Naive B cell (primary cell): ENCODE measurements around the gene ELF3. TPM values are rescaled to one million over a fixed set of nuclear protein-coding genes. Genes with fewer than 3 reads are reported as not detected.
A peak's percentile ranks its signal among the peaks of the same experiment; 100 is the strongest.
"Not testable (repeated sequence)": the region's sequence is repeated elsewhere in the genome, so short reads cannot be mapped to it uniquely, and the experiment has no call there.

Source experiments
- ATAC-seq, 2 donors: fragments of 150-1000 bp; cut with Tn5 transposase; 2 replicates each; pipeline ENCODE4 v1.10.0; 2021; ENCODE audit warnings: low read depth in 2 of 2, mild to moderate bottlenecking in 2 of 2, moderate library complexity in 2 of 2
- DNase-seq: peaks from one replicate; pipeline ENCODE4 v3.0.0; 2022
- H3K27ac Mint-ChIP-seq, 6 donors: one replicate each; pipeline ENCODE4 v1.8.0; 2020 to 2022; ENCODE audit warnings: mild to moderate bottlenecking in 6 of 6, mixed read lengths in 6 of 6, moderate library complexity in 5 of 6, inconsistent platforms in 2 of 6
- H3K27me3 Mint-ChIP-seq, 3 donors: one replicate each; pipeline ENCODE4 v1.8.0; 2021 to 2022; ENCODE audit warnings: mixed read lengths in 3 of 3, mild to moderate bottlenecking in 1 of 3
- H3K36me3 Mint-ChIP-seq, 2 donors: one replicate each; pipeline ENCODE4 v1.8.0; 2020 to 2022; ENCODE audit warnings: mixed read lengths in 2 of 2, inconsistent platforms in 1 of 2, mild to moderate bottlenecking in 1 of 2
- H3K4me1 Mint-ChIP-seq, 3 donors: one replicate each; pipeline ENCODE4 v1.8.0; 2020 to 2022; ENCODE audit warnings: mixed read lengths in 3 of 3, inconsistent platforms in 1 of 3, mild to moderate bottlenecking in 1 of 3, moderate library complexity in 1 of 3
- H3K4me3 Mint-ChIP-seq, 8 donors: one replicate each; pipeline ENCODE4 v1.8.0; 2020 to 2022; ENCODE audit warnings: mild to moderate bottlenecking in 8 of 8, mixed read lengths in 8 of 8, moderate library complexity in 8 of 8, inconsistent platforms in 2 of 8
- H3K9me3 Mint-ChIP-seq, 7 donors: one replicate each; pipeline ENCODE4 v1.8.0; 2020 to 2022; ENCODE audit warnings: mixed read lengths in 7 of 7, mild to moderate bottlenecking in 5 of 7, inconsistent platforms in 2 of 7, moderate library complexity in 1 of 7
- polyA plus RNA-seq, 6 donors: library from polyadenylated mRNA; unstranded; fragments of 300-500 nt; fragmentation: Illumina TruSeq; gene quantifications; one replicate each; pipeline ENCODE4 v1.2.3, GENCODE V29; 2021; ENCODE audit warnings: low read depth in 6 of 6

ELF3 gene
- polyA plus RNA-seq, 6 donors from 2014 or later = 0.30 TPM; not detected in 5

- Mint-ChIP-seq H3K27me3 (peaks cover 9 to 15% (median 15%) of the 10 kb centered on the region in 3 donors), H3K9me3 (no peaks in the 10 kb centered on the region), H3K27ac (no peak overlapping the region), H3K36me3 (no peaks in the 10 kb centered on the region), H3K4me3 (no peak overlapping the region), H3K4me1 (peaks cover 4 to 7% (median 5%) of the 10 kb centered on the region in 3 donors)
- no peak for DNase-seq
- ATAC-seq = no peak
Measured at GRCh38 chr1:202014060-202014459, 3.7 kb downstream of the ELF3 start.

- peak overlapping the region in 1 of 6 donors; percentile 37 for H3K27ac Mint-ChIP-seq
- H3K27me3 Mint-ChIP-seq = peaks cover 10 to 19% (median 17%) of the 10 kb centered on the region in 3 donors
- no peaks in the 10 kb centered on the region for H3K4me1 Mint-ChIP-seq
- no peaks in the 10 kb centered on the region for H3K36me3 Mint-ChIP-seq
- no peak for DNase-seq
- H3K4me3 Mint-ChIP-seq = peak overlapping the region in 1 of 8 donors; percentile 29
- no peaks in the 10 kb centered on the region for H3K9me3 Mint-ChIP-seq
- ATAC-seq = no peak
Measured at GRCh38 chr1:202014915-202015661, 4.7 kb downstream of the ELF3 start.

GRCh38 chr1:202015662-202015937, 5.2 kb downstream of the ELF3 start:
- no peak overlapping the region for H3K4me3 Mint-ChIP-seq
- no peak overlapping the region for H3K27ac Mint-ChIP-seq
- no peaks in the 10 kb centered on the region for H3K9me3 Mint-ChIP-seq
- H3K4me1 Mint-ChIP-seq = no peaks in the 10 kb centered on the region
- H3K36me3 Mint-ChIP-seq = no peaks in the 10 kb centered on the region
- ATAC-seq (no peak), DNase-seq (no peak)
- H3K27me3 Mint-ChIP-seq = peaks cover 10 to 19% (median 17%) of the 10 kb centered on the region in 3 donors

- H3K4me3 Mint-ChIP-seq = no peak overlapping the region
- no peak for ATAC-seq
Measured at GRCh38 chr1:202016022-202016810, 5.8 kb downstream of the ELF3 start.

GRCh38 chr1:202016811-202017748, 6.7 kb downstream of the ELF3 start:
- Mint-ChIP-seq H3K9me3 (no peaks in the 10 kb centered on the region), H3K27me3 (peaks cover 14 to 27% (median 25%) of the 10 kb centered on the region in 3 donors), H3K4me1 (no peaks in the 10 kb centered on the region), H3K36me3 (no peaks in the 10 kb centered on the region), H3K27ac (no peak overlapping the region), H3K4me3 (no peak overlapping the region)
- no peak for DNase-seq
- ATAC-seq = no peak

More at GRCh38 chr1:202016022-202016810, 5.8 kb downstream of the ELF3 start:
- Mint-ChIP-seq H3K27me3 (peaks cover 10 to 20% (median 19%) of the 10 kb centered on the region in 3 donors), H3K36me3 (no peaks in the 10 kb centered on the region), H3K9me3 (no peaks in the 10 kb centered on the region), H3K27ac (peak overlapping the region in 1 of 6 donors; percentile 10), H3K4me1 (no peaks in the 10 kb centered on the region)
- DNase-seq = no peak

GRCh38 chr1:202017749-202018467, 7.5 kb downstream of the ELF3 start:
- H3K4me3 Mint-ChIP-seq = no peak overlapping the region
- DNase-seq (no peak), ATAC-seq (no peak)
- no peaks in the 10 kb centered on the region for H3K9me3 Mint-ChIP-seq
- no peaks in the 10 kb centered on the region for H3K4me1 Mint-ChIP-seq
- H3K27me3 Mint-ChIP-seq = peaks cover 14 to 29% (median 27%) of the 10 kb centered on the region in 3 donors
- H3K27ac Mint-ChIP-seq = no peak overlapping the region
- no peaks in the 10 kb centered on the region for H3K36me3 Mint-ChIP-seq

DNA sequence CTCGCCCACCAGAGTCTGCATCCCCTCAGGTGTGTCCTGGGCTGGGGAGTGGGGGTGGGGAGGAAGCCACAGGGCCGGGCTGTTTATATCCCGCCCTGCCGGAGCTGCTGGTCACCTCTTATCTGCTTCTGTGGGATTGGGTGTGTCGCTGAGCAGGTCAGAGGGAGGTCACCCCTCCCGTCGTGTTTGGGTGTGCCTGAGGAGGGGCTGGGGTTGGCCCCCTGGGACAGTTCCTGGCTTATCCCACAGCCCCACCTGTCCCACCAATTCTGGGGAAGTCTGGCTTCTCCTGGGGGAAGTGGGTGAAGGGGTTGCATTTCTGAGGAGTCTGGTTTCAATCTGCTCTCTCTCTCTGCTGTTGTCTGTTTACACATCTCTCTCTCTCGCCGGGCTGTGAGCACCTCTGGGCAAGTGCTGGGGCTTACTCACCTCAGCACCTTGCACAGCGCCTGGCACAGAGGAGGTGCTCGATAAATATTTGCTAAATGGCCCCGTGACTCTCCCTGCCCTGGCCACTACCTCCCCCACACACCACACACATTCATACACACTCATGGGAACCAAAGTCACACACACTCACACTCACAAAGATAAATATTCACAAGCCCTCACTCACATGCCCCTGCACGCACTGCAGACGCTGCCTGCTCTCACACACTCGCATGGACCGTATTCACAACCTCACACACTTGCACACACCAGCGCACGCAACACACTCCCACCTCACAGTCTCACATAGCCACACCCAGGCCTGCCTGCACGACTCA, 8.3 kb downstream of the ELF3 start:
- Mint-ChIP-seq H3K4me1 (no peaks in the 10 kb centered on the region), H3K4me3 (no peak overlapping the region), H3K9me3 (no peaks in the 10 kb centered on the region), H3K27ac (peak overlapping the region in 1 of 6 donors; percentile 62), H3K27me3 (peaks cover 14 to 35% (median 33%) of the 10 kb centered on the region in 3 donors), H3K36me3 (no peaks in the 10 kb centered on the region)
- no peak for DNase-seq
- ATAC-seq = no peak

- not testable (repeated sequence) for ATAC-seq, H3K36me3 Mint-ChIP-seq, H3K4me3 Mint-ChIP-seq, DNase-seq, H3K4me1 Mint-ChIP-seq, H3K9me3 Mint-ChIP-seq
- H3K27me3 Mint-ChIP-seq = peaks cover 14 to 35% (median 33%) of the 10 kb centered on the region in 3 donors
- peak overlapping the region in 1 of 6 donors; percentile 62 for H3K27ac Mint-ChIP-seq
Measured at GRCh38 chr1:202019235-202019558, 8.8 kb downstream of the ELF3 start.

DNA sequence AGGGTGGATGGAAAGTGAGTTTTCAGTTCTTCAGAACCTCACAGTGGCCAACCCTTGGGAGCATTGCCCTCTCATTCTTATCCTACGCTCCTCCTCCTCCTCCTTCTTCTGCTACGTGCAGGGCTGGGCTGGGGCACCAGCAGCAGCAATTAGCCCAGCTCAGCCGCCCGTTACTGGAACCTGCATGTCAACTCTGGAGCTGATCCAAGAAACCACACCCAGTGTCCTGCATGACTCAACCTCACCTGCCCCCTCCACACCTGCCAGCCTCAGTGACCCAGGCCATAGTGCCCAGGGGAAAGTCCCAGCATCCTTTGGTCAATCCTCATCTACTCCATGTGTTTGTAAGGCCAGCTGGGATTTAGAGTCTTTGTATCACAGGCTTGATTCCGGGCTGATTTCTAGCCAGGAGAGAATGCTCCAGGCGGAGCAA, 12.6 kb downstream of the ELF3 start:
- Mint-ChIP-seq H3K27me3 (peaks cover 10 to 26% (median 25%) of the 10 kb centered on the region in 3 donors), H3K4me3 (no peak overlapping the region), H3K9me3 (no peaks in the 10 kb centered on the region), H3K4me1 (no peaks in the 10 kb centered on the region), H3K27ac (peak overlapping the region in 1 of 6 donors; percentile 57), H3K36me3 (no peaks in the 10 kb centered on the region)
- ATAC-seq (no peak), DNase-seq (no peak)

DNA sequence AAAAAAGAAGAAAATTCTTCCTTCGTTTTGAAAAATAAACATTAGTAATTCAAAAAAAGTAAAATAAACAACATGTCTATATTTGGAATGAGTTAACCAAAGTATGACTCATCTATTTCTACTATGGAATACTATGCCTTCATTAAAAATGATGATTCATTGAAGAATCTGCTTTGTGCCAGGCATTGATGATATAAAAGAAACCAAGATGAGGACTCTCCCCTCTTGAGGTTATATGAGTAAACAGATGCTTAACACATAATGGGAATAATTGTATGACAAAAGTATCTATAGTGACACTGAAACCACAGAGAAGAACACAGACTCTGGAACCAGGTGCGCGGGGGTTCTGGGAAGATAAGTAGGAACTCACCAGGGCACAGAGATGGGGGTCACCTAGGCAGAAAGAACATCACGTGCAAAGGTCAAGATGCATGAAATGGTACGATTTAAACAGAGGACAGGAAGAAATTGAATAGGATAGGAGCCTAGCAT, 18.8 kb downstream of the ELF3 start:
- no peaks in the 10 kb centered on the region for H3K4me1 Mint-ChIP-seq
- DNase-seq (no peak), ATAC-seq (no peak)
- no peaks in the 10 kb centered on the region for H3K9me3 Mint-ChIP-seq
- no peak overlapping the region for H3K4me3 Mint-ChIP-seq
- no peaks in the 10 kb centered on the region for H3K36me3 Mint-ChIP-seq
- H3K27ac Mint-ChIP-seq = peak overlapping the region in 2 of 6 donors; percentile 3 to 6
- peaks cover 4 to 11% (median 5%) of the 10 kb centered on the region in 3 donors for H3K27me3 Mint-ChIP-seq

DNA sequence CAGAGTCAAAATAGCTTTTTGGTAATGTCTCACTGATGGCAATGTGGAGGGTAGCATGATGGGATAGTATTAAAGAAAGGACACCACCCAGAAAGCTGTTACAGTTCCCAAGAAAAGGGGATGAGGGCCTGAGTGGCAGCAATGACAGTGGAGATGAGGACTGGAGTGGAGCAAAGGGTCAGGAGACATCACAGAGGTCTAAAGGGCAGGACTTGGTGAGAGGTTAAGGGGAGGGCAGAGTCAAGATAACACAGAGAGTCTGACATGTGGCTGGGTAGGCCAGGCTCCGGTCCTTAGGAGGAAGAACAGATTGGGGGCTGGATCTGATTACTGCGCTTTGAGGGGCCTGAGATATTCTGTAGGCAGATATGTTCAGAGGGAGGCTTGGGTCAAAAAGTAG, 19.3 kb downstream of the ELF3 start:
- DNase-seq = no peak
- Mint-ChIP-seq H3K4me1 (no peaks in the 10 kb centered on the region), H3K36me3 (no peaks in the 10 kb centered on the region), H3K27me3 (peaks cover 4 to 11% (median 5%) of the 10 kb centered on the region in 3 donors), H3K4me3 (no peak overlapping the region), H3K9me3 (no peaks in the 10 kb centered on the region), H3K27ac (no peak overlapping the region)
- no peak for ATAC-seq

GRCh38 chr1:202031796-202032195, 21.4 kb downstream of the ELF3 start:
- no peak for ATAC-seq
- H3K9me3 Mint-ChIP-seq = no peaks in the 10 kb centered on the region
- H3K4me3 Mint-ChIP-seq = no peak overlapping the region
- H3K36me3 Mint-ChIP-seq = no peaks in the 10 kb centered on the region
- H3K27ac Mint-ChIP-seq = peak overlapping the region in 1 of 6 donors; percentile 33
- peaks cover 5 to 11% (median 8%) of the 10 kb centered on the region in 3 donors for H3K27me3 Mint-ChIP-seq
- no peak for DNase-seq
- H3K4me1 Mint-ChIP-seq = no peaks in the 10 kb centered on the region
